ENCODE data around the gene RFFL. TPM values are rescaled to one million over a fixed set of nuclear protein-coding genes. Genes with fewer than 3 reads are reported as not detected.

RFFL gene
- total RNA-seq, 3 donors from 2014 or later (not counting 1 experiment from before 2014, with no cell fraction given), result 50.0 to 86.6 (median 75.9) TPM

DNA sequence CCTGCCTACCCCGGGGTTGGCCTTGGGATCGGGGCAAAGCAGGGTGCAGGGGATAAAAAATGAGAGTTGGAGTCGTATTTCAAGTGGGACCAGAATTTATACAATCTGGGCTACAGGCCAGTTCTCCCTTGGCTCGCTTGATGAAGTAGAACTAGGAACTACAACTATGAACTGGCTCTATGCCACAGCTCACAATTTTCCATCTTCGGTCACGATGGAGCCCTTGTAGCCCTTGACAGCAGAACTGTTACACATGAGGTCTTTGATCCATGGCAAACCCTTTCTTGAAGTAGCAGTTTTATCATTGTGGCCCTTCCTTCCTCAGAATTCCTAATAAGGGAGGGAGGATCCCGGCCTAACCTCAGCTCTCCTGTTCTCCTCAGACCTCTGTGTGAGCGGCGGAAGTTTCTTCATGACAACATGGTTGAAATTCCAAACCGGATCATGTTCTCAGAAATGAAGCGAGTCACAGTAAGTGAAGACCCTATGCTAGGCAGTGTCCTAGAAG lies 66.1 kb downstream of the RFFL start:
- no peak for TF ChIP-seq CTCF (IDR thresholded peaks at IDR 0.05)
- no peak overlapping the region for H3K27ac Mint-ChIP-seq
- intact Hi-C loops (cut with micrococcal nuclease), result no loop called here

GRCh38 chr17:34996422-34997285 lies 66.9 kb downstream of the RFFL start:
- Mint-ChIP-seq H3K4me3 (no peak overlapping the region), H3K4me1 (peaks cover 15 to 23% of the 10 kb centered on the region in 2 donors), H3K27ac (no peak overlapping the region), H3K36me3 (no peaks in the 10 kb centered on the region), H3K9me3 (no peaks in the 10 kb centered on the region), H3K27me3 (ENCODE audit: low read depth in 2 of 2) (no peaks in the 10 kb centered on the region)
- ATAC-seq (no peak), DNase-seq (no peak)
- Histone ChIP-seq H3K4me3 (ENCODE audit: low read length) (no peak overlapping the region), H3K9me3 (ENCODE audit: control insufficient read depth, insufficient read depth, low read length) (no peaks in the 10 kb centered on the region), H3K27ac (ENCODE audit: low read length) (no peak overlapping the region), H3K27me3 (ENCODE audit: control insufficient read depth, insufficient read depth, low read length) (no peaks in the 10 kb centered on the region), H3K36me3 (ENCODE audit: control insufficient read depth, insufficient read depth, low read length) (peaks cover 49% of the 10 kb centered on the region), H3K4me1 (ENCODE audit: control insufficient read depth, insufficient read depth, low read length) (peaks cover 23% of the 10 kb centered on the region)
- WGBS (ENCODE audit: insufficient coverage), result 86% methylated on average over 3 of the region's 3 CpGs
- intact Hi-C loops (cut with micrococcal nuclease), result no loop called here
- no peak for TF ChIP-seq CTCF (IDR thresholded peaks at IDR 0.05)

More for the DNA sequence above, 66.1 kb downstream of the RFFL start:
- no peak for ATAC-seq
- no peaks in the 10 kb centered on the region for H3K9me3 Mint-ChIP-seq
- no peaks in the 10 kb centered on the region for H3K27me3 Mint-ChIP-seq (ENCODE audit: low read depth in 2 of 2)
- H3K9me3 ChIP-seq (ENCODE audit: control insufficient read depth, insufficient read depth, low read length), result no peaks in the 10 kb centered on the region
- no peaks in the 10 kb centered on the region for H3K27me3 ChIP-seq (ENCODE audit: control insufficient read depth, insufficient read depth, low read length)
- DNase-seq, result no peak
- peaks cover 15% of the 10 kb centered on the region for H3K4me1 ChIP-seq (ENCODE audit: control insufficient read depth, insufficient read depth, low read length)
- 90% methylated on average over 11 of the region's 11 CpGs for WGBS (ENCODE audit: insufficient coverage)
- H3K27ac ChIP-seq (ENCODE audit: low read length), result no peak overlapping the region
- H3K4me1 Mint-ChIP-seq, result peaks cover 14 to 16% of the 10 kb centered on the region in 2 donors
- H3K36me3 ChIP-seq (ENCODE audit: control insufficient read depth, insufficient read depth, low read length), result peaks cover 47% of the 10 kb centered on the region
- no peak overlapping the region for H3K4me3 ChIP-seq (ENCODE audit: low read length)
- no peaks in the 10 kb centered on the region for H3K36me3 Mint-ChIP-seq
- no peak overlapping the region for H3K4me3 Mint-ChIP-seq

GRCh38 chr17:34993031-34993430 lies 70.5 kb downstream of the RFFL start:
- H3K27me3 ChIP-seq (ENCODE audit: control insufficient read depth, insufficient read depth, low read length), result no peaks in the 10 kb centered on the region
- no peak for TF ChIP-seq CTCF (IDR thresholded peaks at IDR 0.05)
- peaks cover 61% of the 10 kb centered on the region for H3K36me3 ChIP-seq (ENCODE audit: control insufficient read depth, insufficient read depth, low read length)
- H3K36me3 Mint-ChIP-seq, result no peaks in the 10 kb centered on the region
- H3K9me3 Mint-ChIP-seq, result no peaks in the 10 kb centered on the region
- no peak for ATAC-seq
- H3K4me1 ChIP-seq (ENCODE audit: control insufficient read depth, insufficient read depth, low read length), result peaks cover 26% of the 10 kb centered on the region
- H3K9me3 ChIP-seq (ENCODE audit: control insufficient read depth, insufficient read depth, low read length), result no peaks in the 10 kb centered on the region
- no peak overlapping the region for H3K4me3 ChIP-seq (ENCODE audit: low read length)
- no peaks in the 10 kb centered on the region for H3K27me3 Mint-ChIP-seq (ENCODE audit: low read depth in 2 of 2)
- intact Hi-C loops (cut with micrococcal nuclease), result no loop called here
- no peak overlapping the region for H3K27ac ChIP-seq (ENCODE audit: low read length)
- no peak overlapping the region for H3K4me3 Mint-ChIP-seq
- peak overlapping the region in 1 of 2 donors; percentile 69 for H3K27ac Mint-ChIP-seq
- 59% methylated on average over 2 of the region's 2 CpGs for WGBS (ENCODE audit: insufficient coverage)
- H3K4me1 Mint-ChIP-seq, result peaks cover 10 to 18% of the 10 kb centered on the region in 2 donors
- no peak for DNase-seq

Measured in natural killer cell (primary cell).